HepG2 (cell line): ENCODE results near the gene TSN. TPM values are rescaled to one million over a fixed set of nuclear protein-coding genes. Genes with fewer than 3 reads are reported as not detected.

Source experiments
- ATRX ChIP-seq: sonication (generic); formaldehyde crosslinking; IDR thresholded peaks from 2 replicates; pipeline ENCODE4 v1.4.0; 2020; ENCODE audit warnings: missing genetic modification reagents, borderline replicate concordance
- CAMTA2 ChIP-seq: sonication (generic); formaldehyde crosslinking; IDR thresholded peaks from 2 replicates; pipeline ENCODE4 v1.4.0; 2020; ENCODE audit warnings: mild to moderate bottlenecking, missing genetic modification reagents, borderline replicate concordance
- CCAR2 ChIP-seq: fragments of 200-400 bp; formaldehyde crosslinking; optimal IDR thresholded peaks from 2 replicates; pipeline ENCODE3; 2018; ENCODE audit warnings: low read depth, mild to moderate bottlenecking, low read length, moderate library complexity
- CEBPB ChIP-seq: IDR thresholded peaks from 2 replicates; pipeline ENCODE4 v1.6.1; 2011; ENCODE audit warnings: low read depth, low read length, improper control_type of control experiment, borderline replicate concordance
- EP300 ChIP-seq, 3 experiments: sonication (generic) in 1 of 3; formaldehyde crosslinking in 1 of 3; IDR thresholded peaks; 2 replicates each; pipeline versions ENCODE4 v1.5.1 to v1.6.1; 2011 to 2020; ENCODE audit warnings: low read depth in 2 of 3, low read length in 2 of 3, borderline replicate concordance in 1 of 3, improper control_type of control experiment in 1 of 3, mild to moderate bottlenecking in 1 of 3, missing genetic modification reagents in 1 of 3, moderate library complexity in 1 of 3
- FOSL2 ChIP-seq: sonication (generic); formaldehyde crosslinking; IDR thresholded peaks from 2 replicates; pipeline ENCODE4 v1.4.0; 2020; ENCODE audit warnings: missing genetic modification reagents
- FOXA3 ChIP-seq: IDR thresholded peaks from 2 replicates; pipeline ENCODE4 v1.6.1; 2016; ENCODE audit warnings: missing genetic modification reagents, missing compliant biosample characterization
- HES4 ChIP-seq: sonication (generic); formaldehyde crosslinking; IDR thresholded peaks from 2 replicates; pipeline ENCODE4 v1.9.0; 2021; ENCODE audit warnings: mild to moderate bottlenecking, missing genetic modification reagents, borderline replicate concordance
- HNF4A ChIP-seq: sonication (generic); formaldehyde crosslinking; IDR thresholded peaks from 2 replicates; pipeline ENCODE4 v1.4.0; 2020; ENCODE audit warnings: missing genetic modification reagents
- KDM5A ChIP-seq: fragments of 200-600 bp; sonication (generic); IDR thresholded peaks from 2 replicates; pipeline ENCODE4 v1.7.0; 2018; ENCODE audit warnings: antibody characterized with exemption, mild to moderate bottlenecking, low read length, borderline replicate concordance
- NCOA5 ChIP-seq: sonication (generic); formaldehyde crosslinking; IDR thresholded peaks from 2 replicates; pipeline ENCODE4 v1.4.0; 2020; ENCODE audit warnings: missing genetic modification reagents
- RARG ChIP-seq: sonication (generic); formaldehyde crosslinking; IDR thresholded peaks from 2 replicates; pipeline ENCODE4 v1.4.0; 2020; ENCODE audit warnings: low read depth, mild to moderate bottlenecking, missing genetic modification reagents
- SAP130 ChIP-seq: IDR thresholded peaks from 2 replicates; pipeline ENCODE4 v1.6.1; 2016; ENCODE audit warnings: low read depth
- ZBTB7A ChIP-seq: sonication (generic); formaldehyde crosslinking; IDR thresholded peaks from 2 replicates; pipeline ENCODE4 v1.8.0; 2022; ENCODE audit warnings: mild to moderate bottlenecking, missing genetic modification reagents
- ZNF317 ChIP-seq: sonication (generic); formaldehyde crosslinking; IDR thresholded peaks from 2 replicates; pipeline ENCODE4 v1.5.0; 2020; ENCODE audit warnings: mild to moderate bottlenecking, missing genetic modification reagents
- ZNF331 ChIP-seq: sonication (generic); formaldehyde crosslinking; IDR thresholded peaks from 2 replicates; pipeline ENCODE4 v1.4.0; 2020; ENCODE audit warnings: missing genetic modification reagents
- ZNF766 ChIP-seq: sonication (generic); formaldehyde crosslinking; IDR thresholded peaks from 2 replicates; pipeline ENCODE4 v1.5.0; 2020; ENCODE audit warnings: missing genetic modification reagents, borderline replicate concordance
- polyA plus RNA-seq, 8 experiments: library from polyadenylated mRNA; depleted of rRNA in 3 of 8; stranded (reverse) in 7 of 8; unstranded in 1 of 8; fragments of >200 nt; fragmentation: Illumina TruSeq in 4 of 8; extraction: Trizol in 4 of 8; gene quantifications; 2 replicates each; pipeline versions ENCODE4 v1.2.1 to v1.2.3, GENCODE V29; 2011 to 2016; ENCODE audit warnings: low read depth in 4 of 8, missing spikeins in 1 of 8, mixed read lengths in 1 of 8; ENCODE audit not compliant: insufficient read depth in 1 of 8
- total RNA-seq, 5 experiments: library from RNA; depleted of rRNA; stranded (reverse); fragments of >200 nt; fragmentation: Illumina TruSeq; extraction: Trizol; gene quantifications; 2 replicates each; pipeline ENCODE4 v1.2.3, GENCODE V29; 2016; ENCODE audit warnings: low read depth in 1 of 5
- TF ChIP-seq, protein P1 (sequence below): IDR thresholded peaks from 2 replicates; pipeline ENCODE4 v1.6.1; 2016
- TF ChIP-seq, protein P2 (sequence below): sonication (generic); formaldehyde crosslinking; IDR thresholded peaks from 2 replicates; pipeline ENCODE4 v1.8.0; 2022; ENCODE audit warnings: missing genetic modification reagents, mild to moderate bottlenecking, inconsistent platforms, borderline replicate concordance
- TF ChIP-seq, protein P3 (sequence below): sonication (generic); formaldehyde crosslinking; IDR thresholded peaks from 2 replicates; pipeline ENCODE4 v1.9.0; 2021; ENCODE audit warnings: missing genetic modification reagents, borderline replicate concordance
- TF ChIP-seq, protein P4 (sequence below): sonication (generic); formaldehyde crosslinking; IDR thresholded peaks from 2 replicates; pipeline ENCODE4 v1.5.0; 2020; ENCODE audit warnings: missing genetic modification reagents

The TSN gene
- total and polyA plus RNA-seq, 2 of the 13 experiments (the other 11 are each of a cell fraction or from before 2014, with no cell fraction given), result 56.4 to 115 TPM

DNA sequence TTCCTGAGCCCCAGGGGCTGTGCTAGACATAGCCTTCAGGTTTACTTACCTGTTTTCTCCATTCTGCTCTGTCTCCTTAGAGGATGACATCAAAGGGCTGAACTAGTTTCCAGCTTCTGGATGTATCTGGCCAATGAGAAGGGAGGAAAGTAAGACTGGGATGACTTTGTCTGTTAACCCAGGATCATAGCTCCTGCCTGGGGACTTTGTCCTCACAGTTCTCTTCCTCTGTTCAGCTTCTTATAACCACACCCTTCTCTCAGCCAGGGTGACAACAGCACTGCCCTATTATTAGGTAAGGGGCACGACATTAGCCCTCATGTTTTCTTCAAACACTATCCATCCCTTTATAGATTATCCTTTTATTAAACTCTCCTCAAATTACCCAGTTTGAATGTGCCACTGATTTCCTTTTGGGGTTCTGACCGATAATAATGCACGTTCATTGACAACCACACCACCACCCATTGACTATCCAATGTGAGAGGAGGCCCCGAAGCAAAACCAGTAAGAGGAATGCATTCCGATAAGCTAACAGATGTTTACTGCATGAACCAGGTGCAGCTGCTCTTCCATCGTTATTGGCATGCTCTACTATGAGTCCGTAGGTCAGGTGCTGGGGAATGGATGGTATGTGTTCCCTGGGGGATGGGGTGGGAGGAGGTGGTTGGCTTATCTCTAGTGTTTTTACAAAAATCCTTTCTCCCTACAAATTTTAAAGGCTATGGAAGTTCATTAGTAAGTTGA lies 23.5 kb downstream of the TSN start (continued):
- TF ChIP-seq, protein P1, sequence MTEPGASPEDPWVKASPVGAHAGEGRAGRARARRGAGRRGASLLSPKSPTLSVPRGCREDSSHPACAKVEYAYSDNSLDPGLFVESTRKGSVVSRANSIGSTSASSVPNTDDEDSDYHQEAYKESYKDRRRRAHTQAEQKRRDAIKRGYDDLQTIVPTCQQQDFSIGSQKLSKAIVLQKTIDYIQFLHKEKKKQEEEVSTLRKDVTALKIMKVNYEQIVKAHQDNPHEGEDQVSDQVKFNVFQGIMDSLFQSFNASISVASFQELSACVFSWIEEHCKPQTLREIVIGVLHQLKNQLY (CRISPR knock-in tag), result 0 out of 2 replicates have a peak, but pooled peaks have one; percentile 48
- TF ChIP-seq HES4, result no peak
- no peak for TF ChIP-seq ZBTB7A (CRISPR knock-in tag)
- no peak for TF ChIP-seq CCAR2
- TF ChIP-seq CAMTA2, result no peak
- no peak for TF ChIP-seq CEBPB
- peak; percentile 83 for TF ChIP-seq ZNF317
- no peak for TF ChIP-seq NCOA5 (CRISPR knock-in tag)
- no peak for TF ChIP-seq KDM5A
- TF ChIP-seq, protein P2, sequence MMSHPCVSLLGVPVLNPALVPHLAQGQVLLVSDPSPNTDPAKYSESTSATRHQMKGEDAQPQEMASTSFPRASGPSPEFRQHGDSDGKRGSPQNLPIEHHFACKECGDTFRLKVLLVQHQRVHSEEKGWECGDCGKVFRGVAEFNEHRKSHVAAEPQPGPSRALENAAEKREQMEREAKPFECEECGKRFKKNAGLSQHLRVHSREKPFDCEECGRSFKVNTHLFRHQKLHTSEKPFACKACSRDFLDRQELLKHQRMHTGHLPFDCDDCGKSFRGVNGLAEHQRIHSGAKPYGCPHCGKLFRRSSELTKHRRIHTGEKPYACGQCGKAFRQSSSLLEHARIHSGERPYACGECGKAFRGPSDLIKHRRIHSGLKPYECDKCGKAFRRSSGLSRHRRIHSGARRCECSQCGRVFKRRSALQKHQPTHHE, result no peak
- no peak for TF ChIP-seq ZNF766 (CRISPR knock-in tag)
- 0 out of 2 replicates have a peak, but pooled peaks have one; percentile 23 for TF ChIP-seq FOSL2 (CRISPR knock-in tag)
- no peak for TF ChIP-seq EP300 (IDR thresholded peaks at IDR 0.05; ENCODE audit: low read depth in 2 of 2, low read length in 2 of 2)
- peak; percentile 36; the same call in 1 of the 2 replicates for TF ChIP-seq EP300 (CRISPR knock-in tag; IDR thresholded peaks at IDR 0.05; ENCODE audit: borderline replicate concordance)
- peak; percentile 64 for TF ChIP-seq HNF4A
- TF ChIP-seq, protein P3, sequence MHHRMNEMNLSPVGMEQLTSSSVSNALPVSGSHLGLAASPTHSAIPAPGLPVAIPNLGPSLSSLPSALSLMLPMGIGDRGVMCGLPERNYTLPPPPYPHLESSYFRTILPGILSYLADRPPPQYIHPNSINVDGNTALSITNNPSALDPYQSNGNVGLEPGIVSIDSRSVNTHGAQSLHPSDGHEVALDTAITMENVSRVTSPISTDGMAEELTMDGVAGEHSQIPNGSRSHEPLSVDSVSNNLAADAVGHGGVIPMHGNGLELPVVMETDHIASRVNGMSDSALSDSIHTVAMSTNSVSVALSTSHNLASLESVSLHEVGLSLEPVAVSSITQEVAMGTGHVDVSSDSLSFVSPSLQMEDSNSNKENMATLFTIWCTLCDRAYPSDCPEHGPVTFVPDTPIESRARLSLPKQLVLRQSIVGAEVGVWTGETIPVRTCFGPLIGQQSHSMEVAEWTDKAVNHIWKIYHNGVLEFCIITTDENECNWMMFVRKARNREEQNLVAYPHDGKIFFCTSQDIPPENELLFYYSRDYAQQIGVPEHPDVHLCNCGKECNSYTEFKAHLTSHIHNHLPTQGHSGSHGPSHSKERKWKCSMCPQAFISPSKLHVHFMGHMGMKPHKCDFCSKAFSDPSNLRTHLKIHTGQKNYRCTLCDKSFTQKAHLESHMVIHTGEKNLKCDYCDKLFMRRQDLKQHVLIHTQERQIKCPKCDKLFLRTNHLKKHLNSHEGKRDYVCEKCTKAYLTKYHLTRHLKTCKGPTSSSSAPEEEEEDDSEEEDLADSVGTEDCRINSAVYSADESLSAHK (CRISPR knock-in tag), result no peak
- TF ChIP-seq, protein P4, sequence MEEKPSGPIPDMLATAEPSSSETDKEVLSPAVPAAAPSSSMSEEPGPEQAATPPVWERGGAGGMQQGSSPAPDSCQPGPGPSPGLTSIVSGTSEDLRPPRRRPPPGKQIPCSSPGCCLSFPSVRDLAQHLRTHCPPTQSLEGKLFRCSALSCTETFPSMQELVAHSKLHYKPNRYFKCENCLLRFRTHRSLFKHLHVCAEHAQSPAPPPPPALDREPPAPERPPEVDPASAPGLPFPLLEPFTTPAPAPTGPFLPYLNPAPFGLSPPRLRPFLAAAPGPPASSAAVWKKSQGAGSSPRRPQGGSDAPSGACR (CRISPR knock-in tag), result no peak
- TF ChIP-seq RARG (CRISPR knock-in tag), result no peak
- no peak for TF ChIP-seq ATRX
- TF ChIP-seq SAP130 (CRISPR knock-in tag), result peak; percentile 57
- TF ChIP-seq FOXA3, result peak; percentile 41; the same call in 1 of the 2 replicates
- peak; percentile 60 for TF ChIP-seq ZNF331
